ENCODE results near the gene CCL23. TPM values are rescaled to one million over a fixed set of nuclear protein-coding genes. Genes with fewer than 3 reads are reported as not detected.

The CCL23 gene, protein sequence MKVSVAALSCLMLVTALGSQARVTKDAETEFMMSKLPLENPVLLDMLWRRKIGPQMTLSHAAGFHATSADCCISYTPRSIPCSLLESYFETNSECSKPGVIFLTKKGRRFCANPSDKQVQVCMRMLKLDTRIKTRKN
- total RNA-seq (not detected in 2 replicates), polyA plus RNA-seq (not detected in 2 replicates)

DNA sequence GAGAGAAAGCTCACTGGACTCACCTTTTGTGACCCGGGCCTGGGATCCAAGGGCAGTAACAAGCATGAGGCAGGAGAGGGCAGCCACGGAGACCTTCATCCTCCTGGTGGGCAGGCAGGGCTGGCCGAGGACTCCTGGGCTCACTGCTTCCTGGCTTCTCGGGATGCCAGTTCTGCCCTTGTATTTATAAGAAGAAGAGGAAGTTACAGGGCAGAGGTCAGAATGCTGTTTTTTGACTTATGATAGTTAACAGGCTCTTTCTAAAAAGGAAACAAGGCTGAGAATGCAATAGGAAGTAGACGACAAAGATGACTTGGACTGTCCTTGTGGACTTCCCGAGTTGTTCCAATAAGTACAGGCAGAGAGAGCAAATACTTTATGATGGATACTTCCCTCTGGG is at the start of gene CCL23:
Gene CCL23 (minus strand): TSS at position 174 of the 400 bp plus-strand sequence. CDS start 75 bp downstream, at position 99.
- Histone ChIP-seq H3K27ac (no peak within 1 kb of the TSS), H3K9me3 (ENCODE audit: low read depth) (no peaks in the 10 kb centered on the region), H3K36me3 (no peaks in the 10 kb centered on the region), H3K4me1 (ENCODE audit: low read depth) (no peaks in the 10 kb centered on the region), H3K4me3 (no peak within 1 kb of the TSS), H3K27me3 (no peaks in the 10 kb centered on the region)
- no peak for DNase-seq (ENCODE audit: low read depth in 1 of 2, low spot score in 1 of 2)
- TF ChIP-seq, protein P1, sequence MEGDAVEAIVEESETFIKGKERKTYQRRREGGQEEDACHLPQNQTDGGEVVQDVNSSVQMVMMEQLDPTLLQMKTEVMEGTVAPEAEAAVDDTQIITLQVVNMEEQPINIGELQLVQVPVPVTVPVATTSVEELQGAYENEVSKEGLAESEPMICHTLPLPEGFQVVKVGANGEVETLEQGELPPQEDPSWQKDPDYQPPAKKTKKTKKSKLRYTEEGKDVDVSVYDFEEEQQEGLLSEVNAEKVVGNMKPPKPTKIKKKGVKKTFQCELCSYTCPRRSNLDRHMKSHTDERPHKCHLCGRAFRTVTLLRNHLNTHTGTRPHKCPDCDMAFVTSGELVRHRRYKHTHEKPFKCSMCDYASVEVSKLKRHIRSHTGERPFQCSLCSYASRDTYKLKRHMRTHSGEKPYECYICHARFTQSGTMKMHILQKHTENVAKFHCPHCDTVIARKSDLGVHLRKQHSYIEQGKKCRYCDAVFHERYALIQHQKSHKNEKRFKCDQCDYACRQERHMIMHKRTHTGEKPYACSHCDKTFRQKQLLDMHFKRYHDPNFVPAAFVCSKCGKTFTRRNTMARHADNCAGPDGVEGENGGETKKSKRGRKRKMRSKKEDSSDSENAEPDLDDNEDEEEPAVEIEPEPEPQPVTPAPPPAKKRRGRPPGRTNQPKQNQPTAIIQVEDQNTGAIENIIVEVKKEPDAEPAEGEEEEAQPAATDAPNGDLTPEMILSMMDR (IDR thresholded peaks at IDR 0.05; ENCODE audit: low read depth, low read length): no peak

DNA sequence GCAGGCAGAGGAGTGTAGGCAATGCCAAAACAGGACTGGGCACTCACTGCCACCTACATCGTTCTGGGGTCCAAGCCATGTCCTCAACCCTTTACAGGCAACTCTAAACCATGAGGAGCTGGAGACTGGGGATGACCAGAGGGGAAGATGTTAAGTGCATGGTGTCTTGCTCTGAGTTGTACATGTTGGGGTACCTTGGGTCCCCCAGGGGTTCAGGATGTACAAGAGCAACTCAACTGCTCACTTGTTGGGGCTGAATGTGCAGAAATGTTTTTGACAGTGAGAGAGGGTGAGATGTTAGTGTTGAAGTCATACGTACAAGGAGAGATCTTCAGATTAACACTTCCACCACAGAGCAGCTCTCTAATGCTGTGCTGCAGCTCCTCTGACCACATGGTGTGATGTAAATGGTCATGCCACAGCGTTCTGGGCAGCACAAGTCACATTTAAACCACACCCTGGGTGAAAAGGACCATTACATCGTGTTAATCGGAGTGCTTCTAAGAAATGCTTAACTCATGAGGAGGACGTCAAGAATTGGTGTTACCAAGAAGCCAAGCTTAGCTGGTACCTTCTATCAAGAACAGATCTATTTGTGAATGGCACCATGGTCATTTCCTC is 48.7 kb upstream of the CCL23 start:
- Histone ChIP-seq H3K27ac (no peak overlapping the region), H3K4me1 (ENCODE audit: low read depth) (no peaks in the 10 kb centered on the region), H3K36me3 (no peaks in the 10 kb centered on the region), H3K4me3 (no peak overlapping the region), H3K9me3 (ENCODE audit: low read depth) (no peaks in the 10 kb centered on the region), H3K27me3 (no peaks in the 10 kb centered on the region)
- TF ChIP-seq, protein P1 (IDR thresholded peaks at IDR 0.05; ENCODE audit: low read depth, low read length): no peak
- no peak for DNase-seq (ENCODE audit: low read depth in 1 of 2, low spot score in 1 of 2)

DNA sequence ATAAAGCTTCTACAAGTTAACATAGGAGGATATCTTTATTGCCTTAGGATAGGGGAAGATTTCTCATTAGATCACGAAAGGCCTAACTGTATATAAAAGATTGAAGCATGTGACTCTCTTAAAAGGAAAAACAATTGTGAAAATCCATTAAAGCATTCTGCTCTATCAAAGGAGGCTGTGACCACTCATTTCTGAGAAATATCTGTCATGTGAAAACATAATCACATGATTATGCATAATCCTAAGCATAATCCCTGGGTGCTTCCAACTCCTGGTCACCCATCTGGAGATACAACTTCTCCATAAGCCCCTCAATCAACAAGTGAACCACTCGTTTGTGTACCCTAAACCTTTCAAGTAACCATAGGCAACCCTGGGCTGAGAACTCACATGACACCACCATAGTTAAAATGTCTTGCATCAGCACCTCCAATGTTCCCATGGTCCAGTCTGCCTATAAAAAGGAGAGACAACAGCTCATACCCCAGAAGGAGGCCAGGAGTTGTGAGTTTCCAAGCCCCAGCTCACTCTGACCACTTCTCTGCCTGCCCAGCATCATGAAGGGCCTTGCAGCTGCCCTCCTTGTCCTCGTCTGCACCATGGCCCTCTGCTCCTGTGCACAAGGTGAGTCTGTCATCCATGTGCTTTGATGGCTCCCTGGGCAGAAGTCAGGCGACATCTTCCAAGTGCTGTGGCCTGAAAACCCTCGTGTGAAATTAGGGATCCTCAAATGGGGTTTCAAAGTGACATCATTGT is 46.2 kb upstream of the CCL23 start, which contains the start of gene CCL18:
Gene CCL18 (plus strand): TSS at position 487 of the 756 bp plus-strand sequence. CDS start 71 bp downstream, at position 558.
- Histone ChIP-seq H3K4me3 (no peak within 1 kb of the TSS), H3K27me3 (no peaks in the 10 kb centered on the region), H3K27ac (no peak within 1 kb of the TSS), H3K9me3 (ENCODE audit: low read depth) (no peaks in the 10 kb centered on the region), H3K36me3 (no peaks in the 10 kb centered on the region), H3K4me1 (ENCODE audit: low read depth) (no peaks in the 10 kb centered on the region)
- DNase-seq (ENCODE audit: low read depth in 1 of 2, low spot score in 1 of 2): no peak
- TF ChIP-seq, protein P1 (IDR thresholded peaks at IDR 0.05; ENCODE audit: low read depth, low read length): no peak

DNA sequence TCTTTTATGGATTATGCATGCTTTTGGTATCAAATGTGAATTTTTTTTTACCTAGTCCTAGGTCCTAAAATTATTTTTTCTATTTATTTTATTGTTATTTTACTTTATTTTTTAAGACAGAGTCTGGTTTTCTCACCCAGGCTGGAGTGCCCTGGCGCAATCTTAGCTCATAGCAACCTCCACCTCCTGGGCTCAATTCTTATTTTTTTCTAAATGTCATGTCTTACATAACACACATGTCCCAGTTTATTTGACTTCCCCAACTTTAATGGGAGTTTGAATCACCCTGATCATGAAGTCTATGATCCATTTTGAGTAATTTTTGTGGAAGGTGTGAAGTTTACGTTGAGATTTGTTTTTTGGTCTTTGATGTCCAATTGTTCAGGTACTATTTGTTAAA is 43.0 kb upstream of the CCL23 start:
- Histone ChIP-seq H3K36me3 (no peaks in the 10 kb centered on the region), H3K4me3 (no peak overlapping the region), H3K4me1 (ENCODE audit: low read depth) (peaks cover 7% of the 10 kb centered on the region), H3K9me3 (ENCODE audit: low read depth) (no peaks in the 10 kb centered on the region), H3K27me3 (no peaks in the 10 kb centered on the region), H3K27ac (no peak overlapping the region)
- DNase-seq (ENCODE audit: low read depth in 1 of 2, low spot score in 1 of 2): no peak
- TF ChIP-seq, protein P1 (IDR thresholded peaks at IDR 0.05; ENCODE audit: low read depth, low read length): no peak

DNA sequence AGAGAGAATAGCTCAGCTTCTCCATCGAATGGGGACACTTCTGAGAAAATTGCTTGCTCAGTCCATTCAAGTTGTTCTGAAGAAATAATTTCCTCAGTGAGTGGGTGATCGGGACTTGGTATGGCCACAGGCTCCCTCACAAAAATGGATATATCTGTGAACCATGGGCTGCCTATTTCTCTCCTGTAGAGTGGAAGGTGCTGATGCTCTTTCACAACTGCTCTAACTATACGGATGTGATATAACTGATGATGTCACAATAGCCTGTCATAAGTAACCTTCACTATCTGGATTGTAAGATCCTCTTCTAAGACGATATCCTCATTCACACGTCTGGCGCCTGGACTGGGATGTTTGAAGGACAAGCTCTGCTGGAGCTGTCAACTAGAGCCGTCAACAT is 41.6 kb upstream of the CCL23 start:
- H3K27me3 ChIP-seq: no peaks in the 10 kb centered on the region
- TF ChIP-seq, protein P1 (IDR thresholded peaks at IDR 0.05; ENCODE audit: low read depth, low read length): no peak
- no peak for DNase-seq (ENCODE audit: low read depth in 1 of 2, low spot score in 1 of 2)
- no peak overlapping the region for H3K27ac ChIP-seq
- no peaks in the 10 kb centered on the region for H3K36me3 ChIP-seq
- no peaks in the 10 kb centered on the region for H3K9me3 ChIP-seq (ENCODE audit: low read depth)
- H3K4me3 ChIP-seq: no peak overlapping the region
- H3K4me1 ChIP-seq (ENCODE audit: low read depth): peaks cover 7% of the 10 kb centered on the region

Data from cardiac muscle cell (in vitro differentiated cells and primary cell).